H1 (cell line): ENCODE measurements around the gene P4HA1. TPM values are rescaled to one million over a fixed set of nuclear protein-coding genes. Genes with fewer than 3 reads are reported as not detected.

Source experiments
- BRCA1 ChIP-seq: IDR thresholded peaks from 2 replicates; pipeline ENCODE4 v1.6.1; 2012; ENCODE audit warnings: low read depth, low read length, improper control_type of control experiment
- CEBPB ChIP-seq: IDR thresholded peaks from 2 replicates; pipeline ENCODE4 v1.6.1; 2012; ENCODE audit warnings: low read depth, low read length
- CHD7 ChIP-seq: fragments of 300-600 bp; sonication (generic); IDR thresholded peaks from 2 replicates; pipeline ENCODE4 v1.7.1; 2012; ENCODE audit warnings: low read length, moderate library complexity, mild to moderate bottlenecking, inconsistent platforms; ENCODE audit not compliant: insufficient replicate concordance
- SIN3A ChIP-seq, 2 experiments: IDR thresholded peaks in 1 of 2; conservative IDR thresholded peaks in 1 of 2; 2 replicates each; pipeline ENCODE4 v1.6.1; 2011 to 2012; ENCODE audit warnings: low read length in 2 of 2, improper control_type of control experiment in 1 of 2, low read depth in 1 of 2, mild to moderate bottlenecking in 1 of 2
- SIX5 ChIP-seq: IDR thresholded peaks from 2 replicates; pipeline ENCODE4 v1.6.1; 2011; ENCODE audit warnings: mild to moderate bottlenecking, low read depth, low read length
- polyA plus RNA-seq, 7 experiments: library from polyadenylated mRNA; depleted of rRNA in 3 of 7; stranded (reverse) in 5 of 7; unstranded in 2 of 7; fragments of >200 nt in 5 of 7; fragments of 200-250 nt in 2 of 7; gene quantifications; 1 replicate in 5 of 7; 2 replicates in 1 of 7; 4 replicates in 1 of 7; pipeline versions ENCODE4 v1.2.1 to v1.2.3, GENCODE V29; 2011 to 2013; ENCODE audit warnings: missing spikeins in 2 of 7, mixed read lengths in 2 of 7
- total RNA-seq: library from RNA; stranded (reverse); fragmentation: NEBNext Ultra II Directional; extraction: Animal tissue kit (Norgen Biotek cat#: 25700); gene quantifications from 2 replicates; pipeline ENCODE4 v1.2.1, GENCODE V29; 2021
- TF ChIP-seq, protein P1 (sequence below): IDR thresholded peaks from 2 replicates; pipeline ENCODE4 v1.6.1; 2012; ENCODE audit warnings: inconsistent platforms
- TF ChIP-seq, protein P2 (sequence below), 3 experiments: IDR thresholded peaks; 1 replicate in 2 of 3; 2 replicates in 1 of 3; pipeline versions ENCODE4 v1.5.1 to v1.6.1; 2011; ENCODE audit warnings: low read length in 3 of 3, mild to moderate bottlenecking in 3 of 3, inconsistent platforms in 2 of 3, low read depth in 1 of 3, moderate library complexity in 1 of 3; ENCODE audit not compliant: insufficient read depth in 1 of 3; ENCODE audit errors: control extremely low read depth in 1 of 3

The P4HA1 gene
- total and polyA plus RNA-seq, 2 of the 8 experiments (the other 6 are each of a cell fraction or from before 2014, with no cell fraction given): 12.0 to 25.7 TPM

DNA sequence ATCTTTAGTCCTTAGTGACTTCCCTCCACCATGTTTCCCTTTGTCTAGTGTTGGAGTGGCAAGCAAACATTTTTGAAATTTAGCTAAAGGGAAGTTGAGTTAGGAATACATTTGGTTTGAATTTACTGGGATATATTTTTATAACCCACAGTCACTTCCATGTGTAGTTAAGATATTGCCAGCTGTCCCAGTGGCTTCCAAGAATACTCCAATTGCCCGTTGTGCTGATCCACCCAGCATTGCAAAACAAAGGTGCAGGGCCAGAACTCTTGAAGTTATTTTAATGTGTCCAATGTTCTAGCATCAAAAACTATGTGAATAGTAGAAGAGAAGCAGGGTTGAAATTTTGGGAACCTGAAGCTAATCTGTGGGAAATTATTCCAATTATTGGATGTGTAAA is 2.5 kb upstream of the P4HA1 start (continued):
- no peak for TF ChIP-seq CHD7
- TF ChIP-seq SIX5: no peak
- TF ChIP-seq SIN3A (conservative IDR thresholded peaks at IDR 0.05 in 1 of 2, IDR thresholded peaks at IDR 0.05 in 1 of 2; ENCODE audit: low read depth in 1 of 2, low read length in 2 of 2): no peak
- TF ChIP-seq CEBPB: no peak
- TF ChIP-seq, protein P1, sequence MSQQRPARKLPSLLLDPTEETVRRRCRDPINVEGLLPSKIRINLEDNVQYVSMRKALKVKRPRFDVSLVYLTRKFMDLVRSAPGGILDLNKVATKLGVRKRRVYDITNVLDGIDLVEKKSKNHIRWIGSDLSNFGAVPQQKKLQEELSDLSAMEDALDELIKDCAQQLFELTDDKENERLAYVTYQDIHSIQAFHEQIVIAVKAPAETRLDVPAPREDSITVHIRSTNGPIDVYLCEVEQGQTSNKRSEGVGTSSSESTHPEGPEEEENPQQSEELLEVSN: no peak
- TF ChIP-seq, protein P2, sequence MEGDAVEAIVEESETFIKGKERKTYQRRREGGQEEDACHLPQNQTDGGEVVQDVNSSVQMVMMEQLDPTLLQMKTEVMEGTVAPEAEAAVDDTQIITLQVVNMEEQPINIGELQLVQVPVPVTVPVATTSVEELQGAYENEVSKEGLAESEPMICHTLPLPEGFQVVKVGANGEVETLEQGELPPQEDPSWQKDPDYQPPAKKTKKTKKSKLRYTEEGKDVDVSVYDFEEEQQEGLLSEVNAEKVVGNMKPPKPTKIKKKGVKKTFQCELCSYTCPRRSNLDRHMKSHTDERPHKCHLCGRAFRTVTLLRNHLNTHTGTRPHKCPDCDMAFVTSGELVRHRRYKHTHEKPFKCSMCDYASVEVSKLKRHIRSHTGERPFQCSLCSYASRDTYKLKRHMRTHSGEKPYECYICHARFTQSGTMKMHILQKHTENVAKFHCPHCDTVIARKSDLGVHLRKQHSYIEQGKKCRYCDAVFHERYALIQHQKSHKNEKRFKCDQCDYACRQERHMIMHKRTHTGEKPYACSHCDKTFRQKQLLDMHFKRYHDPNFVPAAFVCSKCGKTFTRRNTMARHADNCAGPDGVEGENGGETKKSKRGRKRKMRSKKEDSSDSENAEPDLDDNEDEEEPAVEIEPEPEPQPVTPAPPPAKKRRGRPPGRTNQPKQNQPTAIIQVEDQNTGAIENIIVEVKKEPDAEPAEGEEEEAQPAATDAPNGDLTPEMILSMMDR (IDR thresholded peaks at IDR 0.05; ENCODE audit: control extremely low read depth in 1 of 3, insufficient read depth in 1 of 3, low read depth in 1 of 3, low read length in 3 of 3): no peak
- TF ChIP-seq BRCA1: no peak
